LNCaP clone FGC (cell line): ENCODE measurements around the gene RNU2-63P.

Experiments
- DNase-seq: peaks from one replicate; pipeline ENCODE4 v3.0.0-alpha.2; 2011; ENCODE audit warnings: low read depth
- H3K4me3 ChIP-seq: 2 replicates; pipeline ENCODE4 v1.5.1; 2011; ENCODE audit warnings: mild to moderate bottlenecking, low read depth, low read length, control low read depth
- CTCF ChIP-seq: IDR thresholded peaks from 2 replicates; pipeline ENCODE4 v1.5.1; 2012; ENCODE audit warnings: mild to moderate bottlenecking; ENCODE audit not compliant: control insufficient read depth, insufficient read depth; ENCODE audit errors: extremely low read depth

Gene RNU2-63P

DNA sequence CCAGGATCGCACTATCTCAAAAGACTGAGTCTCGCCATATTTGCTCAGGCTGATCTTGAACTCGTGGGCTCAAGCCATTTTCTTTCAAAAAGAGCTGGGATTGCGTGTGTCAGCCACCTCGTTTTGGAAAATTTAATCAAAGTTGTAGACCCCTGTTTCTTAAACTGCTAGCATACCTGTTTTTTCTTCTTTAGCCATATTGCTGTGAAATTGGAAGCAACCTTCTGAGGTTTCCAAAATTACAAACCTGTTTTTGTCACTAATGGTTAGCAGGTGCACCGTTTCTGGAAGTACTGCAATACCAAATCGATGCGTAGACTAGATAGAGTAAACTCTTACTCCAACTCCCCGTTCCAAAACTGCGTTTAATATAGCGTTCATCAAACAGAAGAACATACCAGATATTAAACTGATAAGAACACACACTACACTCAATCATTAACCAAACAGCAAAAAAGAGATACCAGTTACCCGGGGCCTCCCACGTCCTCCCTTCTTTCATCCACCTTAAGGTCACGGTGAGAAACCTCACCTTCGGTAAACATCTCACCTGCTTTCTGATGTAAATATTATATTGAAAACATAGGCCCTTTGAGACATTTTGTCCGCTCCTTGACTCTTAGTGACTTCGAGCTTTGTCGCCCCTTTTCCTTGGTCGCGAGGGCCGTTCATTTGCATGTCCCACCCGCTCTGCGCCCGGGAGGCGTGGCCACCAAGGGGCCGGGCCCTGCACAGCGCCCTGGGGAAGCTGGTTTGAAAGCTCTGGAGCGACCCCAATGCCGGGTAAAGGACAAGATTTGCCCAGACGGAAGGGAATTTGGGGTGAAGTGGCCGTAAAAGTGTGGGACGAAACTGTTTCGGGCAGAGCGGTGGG is at the start of gene RNU2-63P:
Gene RNU2-63P (minus strand): TSS at position 462 of the 874 bp plus-strand sequence.
- TF ChIP-seq CTCF: no peak
- peak; percentile 82 for DNase-seq
- H3K4me3 ChIP-seq: peak within 1 kb of the TSS; percentile 81

GRCh38 chr2:88061295-88061694 is 44.9 kb upstream of the RNU2-63P start:
- no peak for DNase-seq
- no peak overlapping the region for H3K4me3 ChIP-seq
- TF ChIP-seq CTCF: no peak

DNA sequence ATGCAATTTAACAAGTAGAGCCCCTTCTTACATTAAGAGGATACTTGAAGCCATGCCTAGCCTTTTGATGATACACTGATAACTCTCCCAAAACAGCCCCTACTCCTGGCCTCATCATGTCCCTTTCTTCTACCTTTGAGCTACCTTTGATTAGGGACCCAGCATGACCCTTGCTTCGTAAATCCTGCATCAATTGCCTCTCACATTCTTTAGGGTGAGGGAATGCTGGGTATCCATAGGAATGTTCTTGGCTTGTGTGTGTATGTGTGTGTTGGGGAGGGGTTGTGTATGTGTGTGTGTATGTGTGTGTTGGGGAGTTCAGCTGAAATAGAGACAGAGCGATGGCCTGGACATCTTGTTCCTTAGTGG is 44.5 kb upstream of the RNU2-63P start:
- DNase-seq: no peak
- no peak for TF ChIP-seq CTCF

DNA sequence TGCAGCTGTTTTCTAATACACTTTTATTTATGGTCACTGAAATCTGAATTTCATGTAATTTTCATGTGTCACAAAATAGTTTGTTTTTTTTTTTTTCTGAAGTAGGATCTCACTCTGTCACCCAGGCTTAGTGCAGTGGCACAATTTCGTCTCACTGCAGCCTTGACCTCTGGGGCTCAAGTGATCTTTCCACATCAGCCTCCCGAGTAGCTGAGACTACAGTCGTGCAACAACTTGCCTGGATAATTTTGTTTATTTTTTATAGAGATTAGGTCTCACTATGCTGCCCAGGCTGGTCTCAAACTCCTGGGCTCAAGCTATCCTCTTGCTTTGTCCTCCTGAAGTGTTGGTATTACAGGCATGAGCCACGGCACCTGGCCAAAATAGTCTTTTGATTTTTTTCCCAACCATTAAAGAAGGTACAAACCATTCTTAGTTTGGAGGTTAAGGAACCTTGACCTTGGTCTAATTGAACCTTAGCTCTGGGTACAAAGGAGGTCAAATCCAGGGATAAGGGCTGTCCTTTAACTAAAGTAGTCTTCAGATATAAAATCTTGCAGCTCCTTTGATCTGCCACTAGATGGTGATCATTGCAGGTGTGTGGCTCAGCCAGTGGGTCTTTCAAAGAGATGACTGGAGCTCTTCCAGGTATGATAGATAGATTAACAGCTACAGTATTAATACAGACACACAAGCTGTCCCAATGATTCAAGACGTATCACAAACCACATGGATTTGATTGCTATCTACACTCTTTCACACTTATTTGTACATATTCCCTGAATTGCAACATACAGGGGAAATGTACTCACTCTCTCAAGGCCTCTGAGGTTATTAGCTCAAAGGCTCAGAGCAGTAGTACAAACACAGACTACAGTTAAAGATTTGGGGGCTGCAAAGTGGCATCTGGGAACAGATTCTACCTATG is 43.9 kb upstream of the RNU2-63P start:
- TF ChIP-seq CTCF: peak; percentile 71
- H3K4me3 ChIP-seq: no peak overlapping the region
- peak; percentile 10 for DNase-seq

More for the DNA sequence above, 44.5 kb upstream of the RNU2-63P start:
- no peak overlapping the region for H3K4me3 ChIP-seq

- DNase-seq: no peak
- no peak for TF ChIP-seq CTCF
- no peak overlapping the region for H3K4me3 ChIP-seq
Measured at GRCh38 chr2:88058191-88058590, 41.8 kb upstream of the RNU2-63P start.

DNA sequence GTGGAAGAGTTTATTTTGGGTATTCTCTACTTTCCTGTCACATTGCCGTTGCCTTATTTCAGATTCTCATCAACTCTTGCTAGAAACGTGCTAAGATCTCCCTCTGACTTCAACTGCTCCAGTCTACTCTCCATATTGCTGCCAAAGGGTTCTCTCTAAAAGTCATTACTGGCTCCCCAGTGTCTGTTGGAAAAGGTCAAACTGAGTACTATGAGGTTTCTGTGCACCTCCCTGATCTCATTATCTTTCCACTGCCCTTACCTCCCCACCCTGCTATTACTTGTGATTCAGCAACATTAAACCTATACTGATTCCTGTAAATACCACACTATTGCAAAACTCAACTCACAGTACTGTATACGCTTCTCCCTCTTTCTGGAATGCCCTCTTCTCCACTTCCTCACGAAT is 41.1 kb upstream of the RNU2-63P start:
- no peak overlapping the region for H3K4me3 ChIP-seq
- DNase-seq: no peak
- TF ChIP-seq CTCF: no peak
